GM10847 (cell line): ENCODE results near the gene UBAP1L.

Experiments
- POLR2A ChIP-seq: IDR thresholded peaks from 2 replicates; pipeline ENCODE4 v1.6.1; 2011; ENCODE audit not compliant: insufficient read length; ENCODE audit errors: extremely low read depth

Gene UBAP1L

DNA sequence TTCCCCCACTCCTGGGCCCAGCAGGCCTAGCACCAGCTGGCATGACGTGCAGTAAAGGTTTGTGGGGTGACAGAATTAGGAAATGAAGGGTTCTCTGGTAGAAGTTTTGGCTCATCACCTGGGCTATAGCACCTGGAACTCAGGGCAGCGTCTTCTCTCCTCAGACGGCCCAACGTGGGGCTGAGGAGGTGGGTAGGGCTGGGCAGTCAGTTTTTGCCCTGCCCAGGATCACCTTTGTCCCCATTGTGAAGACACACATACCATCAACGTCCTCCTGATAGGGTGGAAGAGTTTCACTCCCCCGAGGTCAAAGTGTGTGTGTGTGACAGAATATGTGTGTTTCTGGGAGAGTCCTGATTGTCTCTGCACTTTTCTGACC, 26.4 kb downstream of the UBAP1L start:
- no peak for TF ChIP-seq POLR2A

DNA sequence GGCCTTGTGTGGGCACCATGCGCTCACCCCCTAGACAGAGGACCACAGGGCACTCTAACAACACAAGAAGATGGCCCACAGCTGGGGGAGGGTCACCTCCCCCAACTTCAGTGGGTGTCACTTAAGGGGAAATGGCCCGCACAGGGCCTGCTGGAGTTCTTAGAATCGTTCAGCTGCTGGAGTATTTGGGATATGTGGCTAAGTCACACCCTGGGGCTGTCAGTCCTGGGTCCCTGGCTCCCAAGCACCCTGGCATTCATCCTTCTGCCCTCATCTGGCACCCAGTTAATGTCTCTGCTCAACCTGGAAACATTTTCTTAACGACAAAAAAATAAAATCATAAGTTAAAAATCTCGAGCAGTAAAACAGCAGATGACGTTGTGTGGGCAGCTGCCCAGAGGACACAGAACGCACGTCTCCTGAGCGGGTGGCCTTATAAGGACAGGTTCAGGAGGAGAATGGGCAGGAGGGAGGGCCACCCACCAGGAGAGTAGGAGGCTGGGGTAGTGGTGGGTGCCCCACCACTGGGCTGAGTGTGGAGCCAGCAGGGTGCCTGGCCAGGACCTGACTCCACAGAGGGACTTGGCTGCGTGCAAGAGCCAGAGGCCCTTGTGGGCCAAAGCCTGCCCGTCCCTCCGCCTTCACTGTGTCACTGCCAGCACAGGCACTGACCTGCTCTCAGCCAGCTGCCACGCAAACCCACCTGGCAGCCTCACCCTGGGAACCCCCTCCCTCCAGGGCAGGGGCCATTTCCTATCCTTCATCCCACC, 26.9 kb downstream of the UBAP1L start:
- TF ChIP-seq POLR2A = no peak

DNA sequence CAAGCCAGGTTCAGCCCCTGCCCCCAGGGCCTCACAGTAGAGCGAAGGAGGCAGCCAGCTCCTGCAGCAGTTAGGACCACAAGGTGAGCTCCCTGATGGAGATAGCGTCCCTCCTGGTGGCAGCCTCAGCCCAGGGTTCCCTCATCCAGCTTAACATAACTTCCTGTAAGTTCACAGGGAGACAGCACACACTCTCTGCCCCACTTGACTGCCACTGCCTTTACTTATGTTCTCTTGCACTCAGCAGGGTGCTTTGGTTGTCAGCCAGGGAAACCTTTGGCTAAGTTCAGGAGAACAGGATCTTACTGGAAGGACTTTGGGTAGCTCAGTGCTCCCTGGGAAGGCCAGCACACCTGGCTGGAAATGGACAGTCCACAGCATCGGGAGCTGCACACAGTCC, 27.6 kb downstream of the UBAP1L start:
- no peak for TF ChIP-seq POLR2A

DNA sequence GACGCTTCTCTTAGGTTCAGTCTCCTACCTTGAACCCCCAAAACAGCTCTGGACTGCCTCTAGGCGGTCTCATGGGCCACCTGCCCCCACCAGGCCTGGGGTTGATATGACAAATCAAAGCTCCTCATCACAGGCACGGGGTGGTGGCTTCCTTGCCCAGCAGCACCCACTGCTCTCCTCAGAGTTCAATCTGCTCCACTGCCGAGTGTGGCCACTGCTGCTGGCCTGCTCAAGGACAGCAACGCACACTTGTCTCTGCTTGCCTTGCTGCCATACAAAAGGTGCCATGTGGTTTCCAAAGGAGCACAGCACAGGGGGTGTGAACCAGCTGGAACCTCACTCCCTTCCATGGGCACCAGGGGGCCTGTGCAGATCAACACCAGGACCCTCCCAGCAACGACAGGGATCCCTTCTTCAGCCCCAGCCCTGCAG, 28.3 kb downstream of the UBAP1L start:
- TF ChIP-seq POLR2A = no peak

DNA sequence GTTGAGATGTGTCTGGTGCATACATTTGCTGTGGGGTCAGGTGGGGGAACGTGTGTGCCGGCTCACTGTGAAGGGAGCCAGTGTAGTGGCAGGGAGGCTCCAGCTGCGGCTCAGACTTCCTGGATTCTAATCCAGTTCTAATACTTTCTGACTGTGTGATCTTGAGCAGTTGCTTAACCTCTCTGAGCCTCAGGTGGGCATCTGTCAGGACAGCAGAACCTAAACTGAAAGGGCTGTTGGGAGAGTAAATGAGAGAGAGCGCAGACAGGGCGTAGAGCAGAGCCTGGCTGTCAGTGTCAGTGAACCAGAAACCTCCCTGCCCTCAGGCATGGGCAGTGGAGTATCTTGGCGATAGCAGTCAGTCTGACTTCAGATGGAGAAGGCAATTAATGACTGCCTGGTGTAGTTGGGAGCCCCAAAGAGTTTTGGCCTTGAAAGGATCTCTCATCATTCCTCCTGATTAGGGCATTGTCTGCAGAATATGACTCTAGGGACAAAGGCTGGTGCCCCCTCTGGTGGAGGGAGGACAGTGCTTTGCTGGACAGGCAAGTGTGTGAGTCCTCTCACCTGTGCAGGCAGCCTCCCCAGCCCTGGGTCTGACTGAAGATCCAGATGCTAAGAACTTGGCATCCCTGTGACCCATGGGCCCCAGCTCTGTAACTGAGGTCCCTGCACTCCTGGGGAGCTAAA, 28.9 kb downstream of the UBAP1L start:
- no peak for TF ChIP-seq POLR2A

DNA sequence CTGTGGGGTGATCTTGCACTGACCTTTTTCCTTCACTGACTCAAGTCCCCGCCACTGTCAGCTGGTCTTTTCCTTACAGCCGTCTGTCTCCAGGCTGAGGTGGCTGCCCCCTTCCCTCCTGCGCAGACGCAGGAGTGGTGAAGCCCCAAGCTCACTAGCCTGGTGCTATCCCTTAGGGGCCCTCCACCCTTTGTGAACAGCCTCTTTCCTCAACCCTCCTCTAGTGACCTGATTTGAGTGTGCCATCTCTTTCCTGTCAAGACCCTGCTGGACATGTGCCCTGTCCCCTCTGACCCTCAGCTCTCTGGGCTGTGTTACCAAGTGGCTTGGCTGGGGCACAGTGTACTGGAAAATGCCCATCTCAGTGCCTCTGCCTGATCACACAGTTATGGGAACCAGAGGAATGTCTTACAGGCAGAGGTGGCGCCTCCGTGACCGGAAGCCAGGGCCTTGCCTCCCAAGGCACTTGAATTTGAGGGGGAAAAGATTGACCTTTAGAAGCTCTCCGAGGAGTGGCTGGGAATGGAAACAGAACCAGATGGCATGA, 29.7 kb downstream of the UBAP1L start:
- no peak for TF ChIP-seq POLR2A

DNA sequence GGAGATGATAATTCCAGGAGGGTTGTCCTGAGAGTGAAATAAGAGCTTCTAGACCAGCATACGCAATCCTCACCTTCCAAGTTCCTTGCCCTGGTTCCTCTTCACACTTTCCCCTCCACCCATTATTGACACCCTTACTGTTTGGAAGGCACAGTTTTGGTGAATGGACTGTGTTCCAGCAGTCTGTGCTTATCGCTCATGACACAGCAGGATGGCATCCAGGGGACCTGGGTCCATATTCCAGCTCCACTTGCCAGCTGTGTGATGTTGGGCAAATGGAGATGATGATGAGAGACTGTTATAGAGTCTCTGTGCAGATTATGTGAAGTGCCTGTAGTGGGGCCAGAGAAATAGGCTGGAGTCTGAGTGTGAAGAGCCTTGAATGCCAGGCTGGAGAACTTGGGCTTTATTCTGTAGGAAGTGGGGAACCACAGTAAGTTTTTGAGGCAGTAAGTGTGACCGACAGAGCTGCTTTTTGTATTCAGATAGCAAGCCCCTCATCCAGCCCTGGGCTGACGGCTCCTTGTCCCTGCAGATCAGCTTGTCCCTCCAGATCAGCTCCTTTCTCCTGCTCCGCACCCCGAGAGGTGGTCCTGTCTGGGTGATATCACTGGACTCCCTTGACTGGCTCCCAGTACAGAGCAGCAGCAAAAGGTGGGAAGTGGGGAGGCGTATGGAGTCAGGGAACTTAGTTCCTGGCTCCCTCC, 30.3 kb downstream of the UBAP1L start:
- no peak for TF ChIP-seq POLR2A

DNA sequence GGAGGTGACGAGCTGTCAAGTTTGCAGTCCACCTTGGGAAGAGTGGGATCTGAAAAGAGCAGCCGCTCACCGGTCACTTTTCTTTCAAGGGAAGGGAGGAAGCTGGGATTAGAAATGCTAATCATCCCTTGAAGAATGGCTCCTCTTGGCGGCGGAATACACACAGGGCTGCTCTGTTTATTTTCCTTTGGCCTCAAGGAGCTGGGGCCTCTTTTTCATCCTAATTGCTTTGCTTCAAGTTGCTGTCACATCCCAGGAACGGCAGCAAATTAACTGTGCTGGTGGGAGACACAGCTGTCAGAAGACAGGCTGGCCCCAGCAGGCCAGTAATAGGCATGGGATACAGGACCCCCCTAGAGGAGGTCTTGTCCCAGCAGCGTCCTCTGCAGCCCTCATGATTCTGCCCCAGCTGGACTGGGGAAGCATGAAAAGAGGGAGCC, 31.7 kb downstream of the UBAP1L start:
- no peak for TF ChIP-seq POLR2A

DNA sequence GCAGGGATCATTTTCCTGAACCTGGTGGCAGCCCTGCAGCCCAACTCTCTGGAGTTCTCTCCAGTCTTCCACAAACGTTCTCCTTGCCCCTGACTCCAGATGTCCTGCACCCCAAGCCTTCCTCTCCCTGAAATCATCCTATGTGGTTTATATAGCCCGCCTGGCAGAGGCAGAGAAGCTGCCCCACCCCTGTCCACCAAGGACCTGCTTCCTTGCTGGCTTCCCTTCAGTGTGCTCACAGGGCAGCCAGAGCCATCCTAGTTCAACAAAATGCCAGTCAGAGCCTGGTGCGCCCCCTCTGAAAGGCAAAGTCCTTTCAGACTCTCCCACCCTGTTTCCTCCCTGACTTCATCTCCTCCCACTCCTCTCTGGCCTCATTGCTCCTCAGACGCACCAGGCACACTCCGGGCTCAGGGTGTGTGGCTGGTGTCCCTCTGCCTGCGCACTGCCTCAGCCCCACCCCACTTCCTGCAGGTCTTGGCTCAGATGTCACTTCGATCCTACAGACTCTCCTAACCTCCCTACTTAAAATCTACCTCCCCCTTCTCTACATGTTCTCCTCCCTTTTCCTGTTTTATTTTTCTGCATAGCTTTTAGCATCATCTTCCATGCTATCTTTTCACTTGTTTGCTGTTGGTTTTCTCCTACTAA, 32.6 kb downstream of the UBAP1L start:
- TF ChIP-seq POLR2A = no peak

DNA sequence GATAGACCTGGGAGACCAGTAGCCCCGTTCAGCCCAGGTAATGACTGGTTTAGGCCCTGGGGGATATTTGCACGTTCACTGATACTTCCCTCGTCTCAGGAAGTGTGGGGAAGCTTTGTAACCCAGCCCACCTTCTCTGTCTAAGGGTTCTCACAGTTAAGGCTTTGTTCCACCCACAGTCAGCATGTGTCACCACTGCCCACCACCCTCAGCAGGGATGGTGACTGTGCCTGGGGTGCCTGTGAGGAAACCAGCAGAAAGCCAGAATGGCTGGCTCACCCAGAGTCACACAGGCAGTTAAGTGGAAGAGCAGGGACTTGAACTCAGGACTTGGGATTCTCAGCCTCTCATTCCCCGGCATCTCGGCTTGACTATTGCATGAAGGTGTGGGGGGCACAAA, 33.2 kb downstream of the UBAP1L start:
- TF ChIP-seq POLR2A = no peak

DNA sequence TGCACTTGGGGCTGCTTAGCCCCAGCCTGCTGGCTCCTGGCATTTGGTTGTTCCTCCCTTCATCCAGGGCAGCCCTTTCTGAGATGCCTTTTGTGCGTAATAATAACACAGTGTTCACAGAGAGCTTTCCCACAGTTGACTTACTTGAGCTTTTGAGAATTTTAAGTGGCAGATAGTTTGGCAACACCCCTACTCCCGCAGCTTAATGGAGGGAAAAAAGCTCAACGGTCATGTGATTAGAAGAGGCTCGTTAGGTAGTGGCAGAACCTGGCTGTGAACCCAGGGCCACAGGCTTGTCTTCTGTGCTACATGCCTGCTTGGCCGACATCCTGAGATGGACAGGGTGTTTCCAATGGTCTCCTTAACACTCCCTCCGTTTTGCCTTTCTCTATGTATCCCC, 33.7 kb downstream of the UBAP1L start:
- TF ChIP-seq POLR2A = no peak

DNA sequence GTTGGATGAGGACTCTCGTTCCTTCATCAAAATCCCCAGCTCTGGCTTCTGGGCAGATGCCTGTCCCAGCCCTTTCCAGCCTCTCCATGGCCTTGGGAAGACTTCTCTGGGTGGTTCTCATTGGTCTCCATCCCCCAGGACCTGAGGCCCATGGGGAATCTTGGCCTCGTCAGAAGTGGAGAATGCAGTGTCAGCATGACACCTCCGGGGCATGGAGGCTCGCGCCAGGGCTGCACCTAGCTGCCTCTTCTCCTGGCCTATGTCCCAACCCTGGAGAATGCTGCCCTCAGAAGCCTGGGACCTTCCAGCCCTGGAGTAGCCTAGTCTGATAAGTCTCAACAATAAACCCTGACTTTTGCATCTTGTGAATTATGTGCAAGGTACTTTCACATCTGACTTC, 35.4 kb downstream of the UBAP1L start:
- TF ChIP-seq POLR2A = no peak

DNA sequence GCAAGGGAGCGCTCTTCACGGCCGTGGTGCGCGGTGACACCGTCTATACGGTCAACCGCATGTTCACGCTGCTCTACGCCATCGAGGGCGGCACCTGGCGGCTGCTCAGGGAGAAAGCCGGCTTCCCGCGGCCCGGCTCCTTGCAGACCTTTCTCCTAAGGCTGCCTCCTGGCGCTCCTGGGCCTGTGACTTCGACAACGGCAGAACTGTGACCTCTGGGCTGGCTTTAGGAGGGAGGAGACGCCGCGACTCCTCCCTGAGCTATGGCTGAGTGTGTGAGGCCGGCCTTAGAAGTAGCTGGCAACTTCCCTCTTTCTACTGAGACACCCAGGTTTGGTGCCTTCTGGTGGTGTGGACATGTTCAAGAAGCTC, 37.0 kb downstream of the UBAP1L start:
- TF ChIP-seq POLR2A = no peak

DNA sequence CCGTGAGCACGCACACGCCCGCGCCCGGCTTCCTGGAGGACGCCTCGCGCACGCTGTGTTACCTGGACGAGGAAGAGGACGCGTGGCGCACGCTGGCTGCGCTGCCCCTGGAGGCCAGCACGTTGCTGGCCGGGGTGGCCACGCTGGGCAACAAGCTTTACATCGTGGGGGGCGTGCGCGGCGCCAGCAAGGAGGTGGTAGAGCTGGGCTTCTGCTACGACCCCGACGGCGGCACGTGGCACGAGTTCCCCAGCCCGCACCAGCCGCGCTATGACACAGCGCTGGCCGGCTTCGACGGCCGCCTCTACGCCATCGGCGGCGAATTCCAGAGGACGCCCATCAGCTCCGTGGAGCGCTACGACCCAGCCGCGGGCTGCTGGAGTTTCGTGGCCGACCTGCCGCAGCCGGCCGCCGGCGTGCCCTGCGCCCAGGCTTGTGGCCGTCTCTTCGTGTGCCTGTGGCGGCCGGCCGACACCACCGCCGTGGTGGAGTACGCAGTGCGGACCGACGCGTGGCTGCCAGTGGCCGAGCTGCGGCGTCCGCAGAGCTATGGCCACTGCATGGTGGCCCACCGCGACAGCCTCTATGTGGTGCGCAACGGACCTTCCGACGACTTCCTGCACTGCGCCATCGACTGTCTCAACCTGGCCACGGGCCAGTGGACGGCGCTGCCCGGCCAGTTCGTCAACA, 37.6 kb downstream of the UBAP1L start:
- no peak for TF ChIP-seq POLR2A

DNA sequence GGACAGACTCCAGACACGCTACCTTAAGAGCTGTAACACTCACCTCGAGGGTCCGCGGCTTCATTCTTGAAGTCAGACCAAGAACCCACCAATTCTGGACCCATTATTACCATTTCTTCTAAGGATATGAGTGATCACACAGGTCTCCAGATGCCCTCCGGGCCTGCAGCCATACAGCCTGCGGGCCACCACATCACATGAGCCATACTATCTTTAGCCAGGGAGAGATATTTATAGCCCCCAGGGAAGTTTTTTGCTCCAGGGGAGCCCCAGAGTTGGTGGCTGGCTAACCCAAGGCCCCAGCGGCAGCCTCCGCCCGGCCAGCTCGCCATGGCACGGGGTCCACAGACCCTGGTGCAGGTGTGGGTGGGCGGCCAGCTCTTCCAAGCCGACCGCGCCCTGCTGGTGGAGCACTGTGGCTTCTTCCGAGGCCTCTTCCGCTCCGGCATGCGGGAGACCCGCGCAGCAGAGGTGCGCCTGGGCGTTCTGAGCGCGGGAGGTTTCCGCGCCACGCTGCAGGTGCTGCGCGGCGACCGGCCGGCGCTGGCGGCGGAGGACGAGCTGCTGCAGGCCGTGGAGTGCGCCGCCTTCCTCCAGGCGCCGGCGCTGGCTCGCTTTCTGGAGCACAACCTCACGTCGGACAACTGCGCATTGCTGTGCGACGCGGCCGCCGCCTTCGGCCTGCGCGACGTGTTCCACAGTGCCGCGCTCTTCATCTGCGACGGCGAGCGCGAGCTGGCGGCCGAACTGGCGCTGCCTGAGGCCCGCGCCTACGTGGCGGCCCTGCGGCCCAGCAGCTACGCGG, 38.3 kb downstream of the UBAP1L start, which contains the start of gene KBTBD13:
Gene KBTBD13 (plus strand): TSS at position 261 of the 805 bp plus-strand sequence. CDS start 70 bp downstream, at position 331.
- no peak for TF ChIP-seq POLR2A
